NOMO-1 treated with DMSO at 0.1 percent for 48 hours (cell line): ENCODE measurements around the gene DPPA5.
"Not testable (repeated sequence)": the region's sequence is repeated elsewhere in the genome, so short reads cannot be mapped to it uniquely, and the experiment has no call there.

Experiments used
- DNase-seq: peaks from one replicate; lab custom pipeline; 2025; ENCODE audit not compliant: unreplicated experiment; lab: John Stamatoyannopoulos, UW

The DPPA5 gene

DNA sequence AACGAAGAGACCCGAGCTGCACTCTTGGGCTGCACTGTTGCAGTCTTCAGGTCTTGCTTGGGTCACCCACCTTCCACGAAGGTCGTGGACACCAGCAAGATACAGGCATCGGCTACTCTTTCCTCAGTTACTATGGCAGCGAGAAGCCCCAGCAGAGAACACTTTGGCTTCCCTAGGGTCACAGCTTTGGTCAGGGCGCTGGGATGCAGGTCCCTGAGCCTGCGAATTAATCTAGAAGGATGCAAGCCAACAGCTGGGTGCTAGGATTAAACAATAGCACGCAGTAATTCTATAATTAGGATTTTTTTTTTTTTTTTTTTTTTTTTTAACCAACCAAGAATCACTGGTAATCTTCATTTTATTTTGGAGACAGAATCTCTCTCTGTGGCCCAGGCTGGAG is 10.5 kb upstream of the DPPA5 start:
- DNase-seq = no peak

DNA sequence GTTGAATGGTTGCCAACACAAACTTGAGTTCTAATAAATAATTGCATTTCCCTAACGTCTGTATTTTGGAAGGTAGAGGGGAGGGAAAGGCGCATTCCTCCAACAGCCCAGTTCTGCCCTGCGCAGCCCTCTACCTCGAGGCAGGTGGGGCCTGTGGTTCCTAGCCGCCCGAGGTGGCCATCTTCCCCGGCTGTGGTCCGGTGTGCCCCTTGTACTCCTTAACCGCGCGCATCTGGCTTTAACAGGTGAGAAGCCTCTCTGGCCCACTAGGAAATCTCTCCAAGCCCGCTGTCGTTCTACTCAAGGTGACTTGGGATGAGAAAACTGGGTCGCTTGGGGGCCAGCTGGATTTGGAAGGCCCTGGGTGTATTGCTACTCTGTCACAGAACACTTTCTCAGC is 10.0 kb upstream of the DPPA5 start:
- DNase-seq = no peak

DNA sequence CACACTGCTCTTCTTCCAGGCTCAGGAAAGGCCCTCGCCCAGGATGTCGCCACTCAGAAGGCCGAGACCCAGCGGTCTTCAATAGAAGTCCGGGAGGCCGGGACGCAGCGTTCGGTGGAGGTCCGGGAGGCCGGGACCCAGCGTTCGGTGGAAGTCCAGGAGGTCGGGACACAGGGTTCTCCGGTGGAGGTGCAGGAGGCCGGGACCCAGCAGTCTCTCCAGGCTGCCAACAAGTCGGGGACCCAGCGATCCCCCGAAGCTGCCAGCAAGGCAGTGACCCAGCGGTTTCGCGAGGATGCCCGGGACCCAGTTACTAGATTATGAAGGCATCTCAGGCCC is 9.4 kb upstream of the DPPA5 start:
- no peak for DNase-seq

DNA sequence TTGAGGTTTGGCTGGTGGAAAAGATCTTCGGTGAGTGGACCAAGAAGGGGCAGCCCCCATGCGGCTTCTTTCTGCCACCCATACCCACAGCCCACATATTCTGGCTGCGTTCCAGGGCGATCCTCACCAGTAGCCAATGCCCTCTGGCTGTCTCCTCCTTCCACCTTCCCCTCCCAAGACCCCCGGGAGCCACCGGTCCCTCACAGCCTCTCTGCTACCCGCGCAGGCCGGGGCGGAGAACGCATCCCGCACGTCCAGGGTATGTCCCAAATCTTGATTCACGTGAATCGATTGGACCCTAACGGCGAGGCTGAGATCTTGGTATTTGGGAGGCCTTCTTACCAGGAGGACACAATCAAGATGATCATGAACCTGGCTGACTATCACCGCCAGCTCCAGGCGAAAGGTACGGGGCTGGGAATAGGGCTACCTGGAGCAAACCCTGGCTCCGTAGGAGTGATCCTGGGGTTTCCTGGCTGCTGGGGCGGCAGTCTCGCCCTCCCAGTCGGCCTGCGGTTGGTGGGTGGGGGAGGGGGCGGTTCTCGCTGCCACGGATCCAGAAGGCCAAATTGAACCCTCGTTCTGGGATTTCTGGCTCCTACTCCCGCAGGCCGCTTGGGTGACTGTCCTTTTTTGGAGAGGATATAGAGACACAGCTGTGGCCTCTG is 8.9 kb upstream of the DPPA5 start:
- no peak for DNase-seq

DNA sequence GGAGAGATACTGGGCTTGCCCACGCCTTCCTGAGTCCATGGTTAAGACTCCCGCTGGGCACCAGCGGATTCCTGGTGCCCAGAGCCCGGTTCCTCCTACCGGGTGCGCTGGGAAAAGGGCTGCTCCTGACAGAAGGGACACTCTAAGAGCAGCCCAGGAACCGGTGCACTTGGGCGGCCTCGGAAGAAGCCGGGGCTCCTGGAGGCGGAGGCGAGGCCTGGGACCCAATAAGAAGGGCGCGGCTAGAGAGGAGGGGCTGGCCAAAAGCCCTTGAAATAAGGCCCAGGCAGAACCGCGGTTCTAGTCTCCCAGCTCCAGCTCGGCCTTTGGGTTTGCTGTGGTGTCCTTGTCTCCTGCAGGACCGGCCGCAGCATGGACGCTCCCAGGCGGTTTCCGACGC is 8.3 kb upstream of the DPPA5 start, which contains the start of gene KHDC3L:
TSS of gene KHDC3L (plus strand) at position 301 of the 400 bp plus-strand sequence. CDS start at position 373, 72 bp downstream.
- DNase-seq = no peak

DNA sequence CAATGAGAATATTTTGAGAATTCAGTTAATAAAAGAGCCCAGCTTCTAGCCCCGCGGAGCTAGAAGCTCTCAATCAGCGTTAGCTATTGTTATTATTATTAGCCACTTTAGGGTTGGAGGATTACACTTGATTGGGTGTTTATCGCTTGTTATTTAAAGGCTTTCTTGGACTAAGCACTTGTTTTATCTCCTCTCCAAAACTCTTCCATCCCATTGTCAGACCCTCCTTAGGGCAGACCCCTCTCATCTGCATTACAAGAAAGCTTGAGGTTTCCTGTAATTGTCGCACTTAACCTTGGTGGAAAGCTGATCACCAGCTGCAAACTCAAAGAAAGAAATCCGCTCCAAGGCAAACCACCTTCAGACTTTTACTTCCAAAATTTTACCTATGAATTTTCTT is 4.8 kb downstream of the DPPA5 start:
- no peak for DNase-seq

DNA sequence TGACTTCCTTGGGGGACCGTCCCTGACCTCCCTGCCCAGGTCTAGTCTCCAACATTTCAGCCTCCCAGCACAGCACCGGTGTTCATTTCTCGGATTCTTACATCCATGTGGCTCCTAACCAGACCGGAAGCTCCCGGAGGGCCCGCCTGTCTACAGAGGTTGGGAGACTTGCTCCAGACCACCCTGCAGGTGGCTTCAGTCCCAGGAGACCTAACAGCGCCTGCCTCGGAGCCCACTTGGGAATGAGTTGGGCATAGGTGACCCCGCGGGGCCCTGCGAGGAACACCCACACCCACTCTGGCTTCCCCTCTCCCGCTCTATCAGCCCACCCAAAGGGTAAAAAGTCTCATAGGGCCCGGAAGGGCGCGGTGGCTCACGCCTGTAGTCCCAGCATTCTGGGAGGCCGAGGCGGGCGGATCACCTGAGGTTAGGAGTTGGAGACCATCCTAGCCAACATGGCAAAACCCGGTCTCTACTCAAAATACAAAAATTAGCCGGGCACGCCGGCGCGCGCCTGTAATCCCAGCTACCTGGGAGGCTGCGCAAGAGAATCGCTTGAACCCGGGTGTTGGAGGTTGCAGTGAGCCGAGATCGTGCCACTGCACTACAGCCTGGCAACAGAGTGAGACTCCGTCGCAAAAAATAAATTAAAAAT is 5.4 kb downstream of the DPPA5 start:
- no peak for DNase-seq

DNA sequence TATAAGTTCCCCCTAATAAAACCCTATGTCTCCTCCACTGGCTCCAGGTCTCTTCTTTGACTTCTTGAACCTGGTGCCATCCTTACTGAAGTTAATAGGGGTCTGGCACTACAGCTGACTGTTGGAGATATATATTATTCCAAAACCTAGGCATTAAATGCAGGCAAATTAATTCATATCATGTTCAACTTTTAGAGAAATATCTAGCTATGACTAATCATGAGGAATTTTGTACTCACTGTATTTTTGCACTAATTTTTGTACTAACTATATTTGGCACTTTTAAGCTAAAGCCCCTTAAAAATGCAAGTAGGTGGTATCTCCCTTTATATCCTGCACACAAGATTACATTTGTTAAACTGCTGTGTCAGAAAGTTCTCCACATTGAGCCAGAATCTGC is 10.9 kb downstream of the DPPA5 start:
- no peak for DNase-seq

DNA sequence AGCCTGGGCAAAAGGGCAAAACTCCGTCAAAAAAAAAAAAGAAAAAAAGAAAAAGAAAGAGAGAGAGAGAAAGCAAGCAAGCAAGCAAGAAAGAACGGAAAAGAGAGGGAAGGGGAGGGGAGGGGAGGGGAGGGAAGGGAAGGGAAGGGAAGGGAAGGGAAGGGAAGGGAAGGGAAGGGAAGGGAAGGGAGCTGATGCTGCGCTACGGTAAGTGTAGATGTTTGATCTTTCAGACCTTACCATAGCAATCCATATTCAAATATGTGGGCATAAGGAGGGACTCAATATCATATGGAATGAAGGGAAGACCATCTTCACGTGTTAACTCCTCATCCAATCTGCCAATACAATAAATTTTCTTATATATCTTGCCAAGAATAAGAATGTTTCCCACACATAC is 11.9 kb downstream of the DPPA5 start:
- no peak for DNase-seq

DNA sequence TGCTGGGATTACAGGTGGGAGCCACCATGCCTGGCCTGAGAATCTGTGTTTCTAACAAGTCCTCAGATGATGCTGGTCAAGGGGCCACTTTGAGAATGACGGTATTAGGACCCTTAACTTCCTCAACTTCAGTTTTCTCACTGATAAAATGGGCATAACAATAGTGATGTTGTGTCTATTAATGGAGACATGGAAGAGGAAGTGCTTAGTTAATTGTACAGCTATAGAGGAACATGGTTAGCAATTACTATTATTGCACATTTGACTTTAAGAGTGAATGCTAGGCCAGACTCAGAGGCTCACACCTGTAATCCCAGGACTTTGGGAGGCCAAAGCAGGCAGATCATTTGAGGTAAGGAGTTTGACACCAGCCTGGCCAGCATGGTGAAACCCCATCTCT is 12.7 kb downstream of the DPPA5 start:
- DNase-seq = peak; percentile 68

DNA sequence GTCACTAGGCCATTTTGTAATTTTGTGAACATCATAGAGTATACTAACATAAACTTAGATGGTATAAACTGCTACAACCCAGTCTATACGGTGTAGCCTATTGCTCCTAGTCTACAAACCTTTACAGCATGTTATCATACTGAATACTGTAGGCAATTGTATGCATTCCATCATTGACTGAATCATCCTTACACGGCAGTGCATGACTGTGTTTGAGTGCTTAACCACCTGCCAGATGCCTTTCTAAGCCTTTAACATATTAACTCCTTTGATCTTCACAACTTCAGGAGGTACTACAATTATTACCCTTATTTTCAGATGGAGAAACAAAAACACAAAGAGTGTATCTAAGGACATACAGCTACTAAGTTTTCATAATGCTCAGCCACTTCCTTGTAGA is 14.0 kb downstream of the DPPA5 start:
- DNase-seq = no peak

DNA sequence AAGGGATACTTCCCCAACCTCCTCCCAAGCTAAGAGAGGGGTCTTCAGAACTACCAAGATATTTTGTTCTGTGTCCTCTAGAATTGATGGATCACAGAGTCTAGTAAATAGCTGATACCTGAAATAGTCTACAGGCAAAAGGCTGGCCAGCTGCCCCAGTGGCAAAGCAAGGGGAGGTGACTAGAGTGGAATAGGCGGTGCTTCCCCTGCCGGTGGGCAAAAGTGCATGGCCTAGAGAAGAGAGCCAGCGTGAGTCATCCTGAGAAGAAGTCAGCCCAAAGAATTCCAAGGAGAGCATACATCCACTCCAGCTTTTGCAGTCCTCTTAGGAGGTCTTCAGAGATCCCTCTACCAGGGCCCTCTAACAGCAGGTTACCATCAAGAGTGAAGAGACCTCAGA is 14.7 kb downstream of the DPPA5 start:
- DNase-seq = no peak

DNA sequence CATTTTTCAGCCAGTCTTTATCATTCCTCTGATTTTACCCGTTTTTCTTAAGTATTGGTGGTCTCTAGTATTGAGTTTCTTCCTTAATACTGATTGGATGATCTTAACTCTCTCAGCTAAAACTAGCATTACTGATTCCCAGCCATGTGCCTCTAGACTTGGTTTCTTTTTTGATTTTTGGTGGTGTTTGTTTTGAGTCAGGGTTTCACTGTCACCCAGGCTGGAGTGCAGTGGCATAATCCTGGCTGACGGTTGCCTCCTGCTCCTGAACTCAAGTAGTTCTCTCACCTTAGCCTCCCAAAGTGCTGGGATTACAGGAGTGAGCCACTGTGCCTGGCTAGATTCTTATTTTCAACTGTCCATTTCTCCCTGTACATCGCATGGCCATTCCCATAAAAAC is 24.9 kb downstream of the DPPA5 start:
- no peak for DNase-seq

DNA sequence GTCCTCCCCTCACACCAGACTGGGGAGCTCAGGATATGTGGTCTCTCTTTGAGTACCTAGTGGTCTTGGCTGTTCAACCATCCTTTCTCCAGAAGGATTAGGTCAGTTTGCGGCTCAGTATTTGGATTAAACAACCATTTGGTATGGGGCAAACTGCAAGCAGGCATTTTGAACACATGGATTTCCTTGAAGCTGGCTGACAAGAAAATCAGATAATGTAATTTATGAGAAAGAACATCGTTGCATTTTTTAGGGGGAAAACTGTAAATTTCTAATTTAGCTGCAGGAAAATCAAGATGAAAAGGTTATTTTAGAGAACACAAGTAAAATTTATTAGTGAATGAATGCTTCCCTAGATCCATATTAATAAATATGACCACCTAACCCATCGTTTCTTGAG is 25.3 kb downstream of the DPPA5 start:
- DNase-seq = no peak

DNA sequence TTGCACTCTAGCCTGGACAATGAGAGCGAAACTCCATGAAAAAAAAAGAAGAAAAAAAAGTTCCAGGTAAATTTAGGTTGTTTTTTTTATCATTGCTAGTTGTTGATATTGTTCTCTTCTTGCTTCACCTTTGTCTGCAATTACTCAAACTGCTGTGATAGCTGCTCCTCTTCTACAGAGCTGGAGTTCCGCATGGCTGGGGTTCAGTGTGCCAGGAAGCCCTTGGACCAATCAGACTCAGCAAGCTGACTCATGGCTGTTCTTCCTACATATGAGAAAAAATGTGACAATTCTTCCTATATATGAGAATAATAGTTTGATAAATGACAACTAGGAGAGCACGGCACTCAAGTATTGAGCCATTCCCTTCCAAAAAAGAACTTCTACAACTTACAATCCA is 28.4 kb downstream of the DPPA5 start:
- DNase-seq = no peak

DNA sequence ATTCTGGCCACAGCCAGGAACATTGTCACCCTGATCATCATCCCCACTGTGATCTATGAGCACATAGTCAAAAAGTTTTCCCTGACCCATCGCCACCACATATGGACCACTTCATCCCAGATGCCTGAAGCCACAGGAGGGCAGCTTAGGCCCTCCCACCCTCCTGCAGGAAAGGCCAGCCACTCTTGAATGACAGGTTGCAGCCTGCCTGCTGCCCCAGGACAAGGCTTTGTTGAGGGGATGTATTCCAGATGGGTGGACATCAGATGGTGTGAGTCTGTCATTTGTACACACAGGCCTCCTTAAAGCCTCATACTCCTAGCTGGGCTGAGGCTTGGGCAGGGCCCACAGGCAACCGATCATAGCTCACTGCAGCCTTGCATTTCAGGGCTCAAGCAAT is 30.8 kb downstream of the DPPA5 start:
- no peak for DNase-seq

DNA sequence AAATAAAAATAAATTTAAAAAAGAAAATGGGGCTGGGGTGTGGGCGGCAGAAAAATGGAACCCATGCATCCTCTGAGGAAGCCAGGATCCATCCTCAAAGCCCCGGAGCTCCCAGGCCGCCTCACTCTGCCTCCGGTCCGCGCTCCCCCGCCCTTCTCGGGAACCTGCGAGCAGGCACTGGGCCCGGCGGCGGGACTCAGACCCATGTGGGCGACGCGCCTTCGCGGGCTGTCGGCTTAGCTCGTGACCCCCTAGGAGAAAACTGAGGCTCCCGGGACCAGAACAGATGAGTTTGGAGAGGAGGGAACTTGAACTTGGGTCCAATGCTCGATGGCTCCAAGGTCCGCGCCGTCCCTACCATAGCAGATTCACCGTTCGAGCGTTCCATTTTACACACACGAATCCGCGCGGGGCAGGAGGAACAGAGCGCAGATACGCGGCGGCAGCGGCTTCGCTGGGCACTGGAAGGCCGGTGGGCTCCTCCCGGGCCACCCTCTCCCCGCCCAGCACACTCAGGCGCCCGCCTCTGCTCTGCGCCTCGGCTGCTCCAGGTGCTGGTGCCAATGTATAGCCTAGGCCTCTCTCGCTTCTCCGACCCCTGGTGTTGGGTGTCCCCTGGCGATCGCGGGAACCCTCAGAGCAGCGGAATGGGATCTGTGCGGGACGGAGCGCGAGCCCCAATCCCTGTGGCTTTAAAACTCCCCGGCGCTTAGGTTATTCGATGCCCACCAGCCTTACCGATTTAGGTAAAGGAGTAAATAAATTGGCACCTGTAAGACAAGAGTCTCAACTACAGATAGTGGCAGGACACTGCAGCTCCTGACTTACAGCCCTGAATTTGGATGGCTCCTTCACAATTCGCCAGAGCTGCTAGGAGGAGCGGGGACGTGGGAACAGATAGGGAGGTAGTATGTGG is 39.2 kb downstream of the DPPA5 start:
- DNase-seq = no peak

DNA sequence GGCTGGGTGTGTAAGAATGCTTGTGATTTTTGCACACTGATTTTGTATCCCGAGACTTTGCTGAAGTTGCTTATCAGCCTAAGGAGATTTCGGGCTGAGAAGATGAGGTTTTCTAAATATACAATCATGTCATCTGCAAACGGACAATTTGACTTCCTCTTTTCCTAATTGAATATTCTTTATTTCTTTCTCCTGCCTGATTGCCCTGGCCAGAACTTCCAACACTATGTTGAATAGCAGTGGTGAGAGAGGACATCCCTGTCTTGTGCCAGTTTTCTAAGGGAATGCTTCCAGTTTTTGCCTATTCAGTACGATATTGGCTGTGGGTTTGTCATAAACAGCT is 43.6 kb downstream of the DPPA5 start:
- DNase-seq = not testable (repeated sequence)

DNA sequence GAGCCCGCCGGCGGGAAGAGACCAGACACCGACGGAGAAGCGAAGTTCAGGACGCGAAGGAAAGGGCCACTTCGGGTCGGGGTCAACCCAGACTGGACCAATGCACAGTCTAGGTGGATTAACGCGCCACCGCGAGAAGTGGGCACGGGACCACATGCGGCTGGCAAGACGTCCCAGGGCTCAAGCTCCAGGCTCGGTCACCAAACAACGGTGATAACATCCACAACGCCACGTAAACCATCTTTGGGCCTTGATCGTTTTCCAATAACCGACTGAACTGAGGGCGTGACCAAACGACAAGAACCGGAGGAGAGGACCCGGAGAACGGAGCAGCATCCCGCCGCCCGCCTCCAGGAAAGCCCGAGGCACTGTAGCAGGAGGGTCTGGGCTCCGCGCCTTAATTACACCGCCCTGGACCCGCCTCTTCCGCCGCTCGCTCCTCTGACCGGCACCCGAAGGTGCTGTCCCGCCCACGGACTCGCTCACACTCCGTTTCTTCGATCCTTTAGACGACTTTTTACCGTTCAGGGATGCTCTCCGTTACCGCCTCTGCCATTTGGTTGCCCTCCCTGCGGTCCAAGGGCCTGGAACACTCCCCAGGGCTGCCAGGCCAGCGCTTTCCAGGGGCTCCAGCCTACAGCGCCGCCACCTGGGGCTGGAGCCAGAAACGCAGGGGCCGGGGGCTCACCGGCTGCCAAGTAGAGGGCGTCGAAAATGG is 44.1 kb downstream of the DPPA5 start:
- peak; percentile 55 for DNase-seq

DNA sequence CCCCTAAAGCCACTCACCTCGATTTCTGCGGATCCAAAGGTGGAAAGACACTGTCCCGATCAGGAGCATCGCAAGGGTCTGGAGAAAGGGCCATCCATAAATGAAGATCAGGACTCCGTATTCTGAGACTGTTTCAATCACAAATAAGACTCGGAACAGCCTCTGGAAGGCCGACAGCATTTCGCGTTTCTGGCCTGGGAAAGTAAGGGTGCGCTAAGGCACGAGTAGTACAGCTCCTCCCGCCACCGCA is 44.6 kb downstream of the DPPA5 start:
- DNase-seq = no peak

DNA sequence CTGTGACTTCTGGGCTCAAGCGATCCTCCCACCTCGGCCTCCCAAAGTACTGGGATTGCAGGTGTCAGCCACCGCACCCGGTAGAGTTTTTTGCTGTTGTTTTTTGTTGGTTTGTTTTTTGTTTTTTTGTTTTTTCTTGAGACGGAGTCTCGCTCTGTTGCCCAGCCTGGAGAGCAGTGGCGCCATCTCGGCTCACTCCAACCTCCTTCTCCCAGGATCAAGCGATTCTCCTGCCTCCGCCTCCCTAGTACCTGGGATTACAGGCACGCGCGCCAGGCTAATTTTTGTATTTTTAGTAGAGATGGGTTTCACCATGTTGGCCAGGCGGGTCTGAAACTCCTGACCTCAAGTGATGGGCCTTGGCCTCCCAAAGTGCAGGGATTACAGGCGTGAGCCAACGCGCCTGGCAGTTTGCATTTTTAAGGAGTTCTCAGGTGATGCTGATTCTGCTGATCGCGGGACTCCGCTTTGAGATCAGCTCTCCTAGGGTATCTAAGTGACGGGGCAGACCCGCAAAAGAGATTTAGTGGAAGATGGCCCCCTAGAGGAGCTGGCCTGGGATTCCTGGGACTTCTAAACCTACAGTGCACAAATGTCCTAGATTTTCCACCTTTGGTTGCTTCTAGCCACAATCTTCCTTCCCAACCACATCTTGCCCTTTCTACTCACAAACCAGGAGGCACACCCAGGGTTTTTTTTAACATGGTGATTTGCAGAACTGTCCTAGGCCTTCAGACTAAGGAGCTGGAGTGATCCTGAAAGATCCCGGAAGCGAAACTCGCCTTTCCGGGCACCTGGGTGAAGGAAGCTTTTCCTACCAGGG is 45.2 kb downstream of the DPPA5 start:
- peak; percentile 24 for DNase-seq
